Measurements from ENCODE around the gene MYO1B.

The MYO1B gene

DNA sequence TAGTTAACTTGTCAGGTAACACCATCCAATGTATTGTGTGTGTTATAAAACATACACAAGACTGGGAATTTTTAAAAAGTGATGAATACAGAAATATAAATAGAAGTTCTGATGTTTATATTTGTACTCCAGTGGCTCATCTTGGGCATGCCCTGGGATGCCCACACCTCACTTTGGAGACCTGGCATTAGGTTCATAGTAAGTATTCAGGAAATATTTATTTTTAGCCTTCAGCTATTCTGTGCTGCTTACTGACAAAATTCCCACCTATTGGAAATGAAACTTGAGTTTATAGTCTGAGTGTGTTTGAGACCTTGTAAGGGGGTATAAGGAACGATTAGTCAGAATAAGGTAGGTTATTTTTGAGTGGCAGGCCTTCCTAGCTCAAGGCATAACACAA is 67.5 kb downstream of the MYO1B start:
- TF ChIP-seq POLR2A (IDR thresholded peaks at IDR 0.05; ENCODE audit: low read depth, low read length): no peak
- TF ChIP-seq PAX5 (IDR thresholded peaks at IDR 0.05; ENCODE audit: insufficient read depth, low read length, severe bottlenecking): no peak
- no peak for TF ChIP-seq SPI1 (IDR thresholded peaks at IDR 0.05; ENCODE audit: low read depth, low read length)
- TF ChIP-seq POLR2AphosphoS5 (IDR thresholded peaks at IDR 0.05; ENCODE audit: low read depth, low read length): no peak
- TF ChIP-seq TAF1 (IDR thresholded peaks at IDR 0.05; ENCODE audit: low read depth, low read length): no peak
- no peak for TF ChIP-seq POU2F2 (IDR thresholded peaks at IDR 0.05; ENCODE audit: low read depth, low read length)
- FAIRE-seq (no peak), DNase-seq (ENCODE audit: insufficient read length, low spot score) (no peak)

DNA sequence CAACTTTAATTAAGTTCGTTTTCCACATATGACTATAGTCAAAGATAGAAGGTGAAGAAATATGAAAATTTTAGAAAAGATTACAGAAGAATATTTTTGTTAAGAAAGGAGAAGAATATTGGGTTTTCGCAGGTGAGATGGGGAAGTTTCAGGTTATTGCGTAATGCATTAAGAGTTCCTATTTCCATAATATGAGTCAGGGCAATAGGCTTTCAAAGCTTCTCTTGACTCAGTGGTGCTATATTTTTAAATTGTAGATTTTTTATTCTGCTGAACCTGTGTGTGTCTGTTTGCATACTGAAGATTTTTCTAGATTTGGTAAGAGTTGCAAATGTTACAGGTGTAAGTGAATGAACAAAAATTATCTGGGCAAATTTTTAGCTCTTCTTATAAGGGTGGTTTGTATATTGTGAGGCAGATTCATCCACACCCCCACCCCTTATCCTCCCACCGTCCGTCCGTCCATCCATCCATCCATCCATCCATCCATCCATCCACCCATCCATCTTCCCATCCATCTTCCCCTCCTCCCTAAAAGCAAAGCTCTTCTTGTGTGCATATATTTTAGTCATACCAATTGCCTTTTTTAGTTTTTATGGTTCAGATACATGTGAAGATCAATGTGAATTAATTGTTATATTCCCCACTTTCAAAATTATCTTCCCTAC is 69.6 kb downstream of the MYO1B start:
- no peak for DNase-seq (ENCODE audit: insufficient read length, low spot score)
- FAIRE-seq: no peak
- TF ChIP-seq POLR2A (IDR thresholded peaks at IDR 0.05; ENCODE audit: low read depth, low read length): no peak
- TF ChIP-seq POLR2AphosphoS5 (IDR thresholded peaks at IDR 0.05; ENCODE audit: low read depth, low read length): no peak

DNA sequence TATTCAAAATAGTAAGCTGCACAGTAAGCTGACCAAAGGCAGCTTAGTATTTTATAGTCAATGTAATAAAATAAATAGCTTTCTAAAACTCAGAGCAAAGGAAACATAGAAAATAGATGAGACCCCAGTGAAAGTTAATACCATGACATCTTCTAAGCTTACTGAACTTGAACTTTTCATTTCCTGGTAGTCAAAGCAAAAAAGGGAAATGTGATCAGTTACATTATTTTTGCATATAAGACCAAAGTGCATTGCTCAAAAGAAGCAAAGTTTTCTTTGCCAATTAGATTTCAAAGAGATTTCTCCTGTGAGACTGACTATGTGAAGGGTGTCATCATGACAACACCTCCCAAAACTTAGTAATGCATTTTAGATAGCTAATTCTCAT is 70.2 kb downstream of the MYO1B start:
- TF ChIP-seq SPI1 (IDR thresholded peaks at IDR 0.05; ENCODE audit: low read depth, low read length) (no peak), TAF1 (IDR thresholded peaks at IDR 0.05; ENCODE audit: low read depth, low read length) (no peak), POLR2AphosphoS5 (IDR thresholded peaks at IDR 0.05; ENCODE audit: low read depth, low read length) (no peak), PAX5 (IDR thresholded peaks at IDR 0.05; ENCODE audit: insufficient read depth, low read length, severe bottlenecking) (no peak), POU2F2 (IDR thresholded peaks at IDR 0.05; ENCODE audit: low read depth, low read length) (no peak), POLR2A (IDR thresholded peaks at IDR 0.05; ENCODE audit: low read depth, low read length) (no peak)
- DNase-seq (ENCODE audit: insufficient read length, low spot score): no peak
- FAIRE-seq: no peak

DNA sequence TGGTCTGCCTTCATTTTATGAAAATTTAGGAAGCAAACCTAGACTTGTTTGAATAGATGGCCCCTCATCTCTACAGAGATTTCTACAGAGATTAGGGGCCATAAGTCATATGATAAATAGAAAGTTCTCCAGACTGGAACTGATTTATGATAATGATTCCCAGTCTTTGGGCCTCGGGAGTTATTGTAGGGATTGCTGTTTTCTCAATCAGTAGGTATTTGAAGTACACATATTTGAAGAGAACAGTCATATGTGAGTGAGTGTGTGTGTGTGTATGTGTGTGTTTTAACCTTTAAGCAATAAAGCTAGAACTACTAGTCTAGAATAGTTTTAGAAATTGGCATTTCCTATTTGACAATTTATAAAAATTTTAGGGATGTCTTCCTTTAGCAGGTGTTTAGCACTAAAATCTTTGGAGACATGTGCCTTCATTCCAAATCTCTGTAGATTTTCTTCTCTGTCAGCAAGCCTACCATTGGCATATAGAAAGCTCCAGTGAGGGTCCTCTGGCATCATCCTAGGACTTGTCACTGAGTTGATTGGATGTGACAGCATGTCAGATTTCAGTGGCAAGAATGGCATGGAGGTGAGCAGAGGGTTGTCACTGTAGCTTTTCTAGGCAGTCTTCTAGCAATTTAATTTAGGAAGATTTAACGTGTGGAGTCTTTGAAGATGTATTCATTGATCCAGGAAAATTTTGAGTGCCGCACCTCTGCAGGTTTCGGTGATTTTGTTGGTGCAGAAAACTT is 71.2 kb downstream of the MYO1B start:
- TF ChIP-seq POU2F2 (IDR thresholded peaks at IDR 0.05; ENCODE audit: low read depth, low read length) (no peak), POLR2AphosphoS5 (IDR thresholded peaks at IDR 0.05; ENCODE audit: low read depth, low read length) (no peak), PAX5 (IDR thresholded peaks at IDR 0.05; ENCODE audit: insufficient read depth, low read length, severe bottlenecking) (no peak), TAF1 (IDR thresholded peaks at IDR 0.05; ENCODE audit: low read depth, low read length) (no peak), SPI1 (IDR thresholded peaks at IDR 0.05; ENCODE audit: low read depth, low read length) (no peak), POLR2A (IDR thresholded peaks at IDR 0.05; ENCODE audit: low read depth, low read length) (no peak)
- DNase-seq (ENCODE audit: insufficient read length, low spot score): no peak
- FAIRE-seq: no peak

DNA sequence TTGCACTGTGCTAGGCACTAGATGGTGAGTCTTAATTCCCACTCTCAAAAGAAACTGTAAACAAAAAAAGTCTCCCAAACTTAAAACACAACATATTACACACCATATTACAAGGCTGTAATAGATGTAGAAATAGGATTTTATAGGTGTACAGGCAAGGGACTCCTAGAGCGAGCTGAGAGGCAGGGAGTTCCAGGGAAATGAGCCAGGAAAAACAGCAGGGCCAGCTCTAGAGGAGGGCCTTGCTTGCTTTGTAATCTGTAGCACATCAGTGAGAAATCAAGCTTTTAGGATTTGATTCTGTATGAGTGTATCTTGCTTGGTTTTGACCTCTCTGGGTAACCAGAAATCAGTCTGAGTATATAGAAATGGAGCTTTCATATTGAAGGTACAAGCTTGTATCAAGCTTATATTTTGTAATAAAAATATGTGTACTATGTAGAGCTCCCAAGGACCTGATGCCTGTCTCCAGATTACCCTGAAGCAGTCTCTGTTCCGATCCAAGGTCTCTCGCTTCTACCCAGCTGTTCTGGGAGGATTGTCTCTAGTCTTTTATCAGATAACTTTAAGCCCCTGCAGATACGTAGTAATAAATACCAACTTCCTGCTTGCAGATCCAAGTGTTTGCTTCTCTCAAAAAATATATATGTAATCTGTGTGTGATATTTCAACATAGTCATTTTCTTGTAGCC is 73.0 kb downstream of the MYO1B start:
- FAIRE-seq (no peak), DNase-seq (ENCODE audit: insufficient read length, low spot score) (no peak)
- TF ChIP-seq SPI1 (IDR thresholded peaks at IDR 0.05; ENCODE audit: low read depth, low read length): no peak
- TF ChIP-seq POLR2AphosphoS5 (IDR thresholded peaks at IDR 0.05; ENCODE audit: low read depth, low read length): no peak
- no peak for TF ChIP-seq TAF1 (IDR thresholded peaks at IDR 0.05; ENCODE audit: low read depth, low read length)
- no peak for TF ChIP-seq PAX5 (IDR thresholded peaks at IDR 0.05; ENCODE audit: insufficient read depth, low read length, severe bottlenecking)
- no peak for TF ChIP-seq POLR2A (IDR thresholded peaks at IDR 0.05; ENCODE audit: low read depth, low read length)
- TF ChIP-seq POU2F2 (IDR thresholded peaks at IDR 0.05; ENCODE audit: low read depth, low read length): no peak

DNA sequence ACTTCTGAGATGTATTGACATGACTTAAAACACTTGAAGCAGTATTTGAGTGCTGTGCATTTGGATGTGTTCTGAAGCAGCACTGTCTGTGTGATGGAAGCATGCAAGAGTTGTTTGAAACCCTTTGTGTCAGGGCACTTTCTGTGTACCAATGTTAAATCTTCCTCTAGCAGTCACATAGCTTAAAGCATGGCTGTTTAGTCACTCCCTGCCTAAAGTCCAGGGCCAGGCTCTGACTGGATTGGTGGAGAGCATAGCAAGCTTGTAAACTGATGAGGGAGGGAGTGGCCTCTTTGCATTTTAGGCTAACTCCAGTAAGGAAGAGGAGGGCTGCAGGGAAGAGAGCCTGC is 73.5 kb downstream of the MYO1B start:
- FAIRE-seq: no peak

DNA sequence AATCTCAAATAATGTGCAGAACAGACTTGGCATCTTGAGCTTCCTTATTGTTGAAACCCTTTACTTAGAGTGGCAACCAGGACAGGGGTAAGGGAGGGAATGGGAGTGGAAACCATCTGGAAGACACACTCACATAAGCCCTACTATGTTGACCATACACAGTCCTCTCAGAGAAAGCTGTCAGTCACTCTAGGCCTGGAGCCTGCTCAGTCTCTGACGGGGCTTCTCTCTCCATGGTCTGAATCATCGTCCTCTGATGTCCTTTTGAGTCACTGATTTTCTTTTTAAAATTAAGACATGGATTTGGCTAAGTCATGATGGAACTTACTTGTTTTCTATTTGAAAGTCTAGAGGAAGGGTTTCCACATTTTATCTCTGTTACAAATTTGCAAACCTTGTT is 74.0 kb downstream of the MYO1B start:
- FAIRE-seq: no peak
- DNase-seq (ENCODE audit: insufficient read length, low spot score): no peak
- TF ChIP-seq SPI1 (IDR thresholded peaks at IDR 0.05; ENCODE audit: low read depth, low read length): no peak
- TF ChIP-seq TAF1 (IDR thresholded peaks at IDR 0.05; ENCODE audit: low read depth, low read length): no peak
- TF ChIP-seq POLR2A (IDR thresholded peaks at IDR 0.05; ENCODE audit: low read depth, low read length): no peak
- no peak for TF ChIP-seq POU2F2 (IDR thresholded peaks at IDR 0.05; ENCODE audit: low read depth, low read length)
- TF ChIP-seq PAX5 (IDR thresholded peaks at IDR 0.05; ENCODE audit: insufficient read depth, low read length, severe bottlenecking): no peak
- TF ChIP-seq POLR2AphosphoS5 (IDR thresholded peaks at IDR 0.05; ENCODE audit: low read depth, low read length): no peak

More for the DNA sequence above, 73.5 kb downstream of the MYO1B start:
- no peak for DNase-seq (ENCODE audit: insufficient read length, low spot score)
- TF ChIP-seq PAX5 (IDR thresholded peaks at IDR 0.05; ENCODE audit: insufficient read depth, low read length, severe bottlenecking) (no peak), POU2F2 (IDR thresholded peaks at IDR 0.05; ENCODE audit: low read depth, low read length) (no peak)

DNA sequence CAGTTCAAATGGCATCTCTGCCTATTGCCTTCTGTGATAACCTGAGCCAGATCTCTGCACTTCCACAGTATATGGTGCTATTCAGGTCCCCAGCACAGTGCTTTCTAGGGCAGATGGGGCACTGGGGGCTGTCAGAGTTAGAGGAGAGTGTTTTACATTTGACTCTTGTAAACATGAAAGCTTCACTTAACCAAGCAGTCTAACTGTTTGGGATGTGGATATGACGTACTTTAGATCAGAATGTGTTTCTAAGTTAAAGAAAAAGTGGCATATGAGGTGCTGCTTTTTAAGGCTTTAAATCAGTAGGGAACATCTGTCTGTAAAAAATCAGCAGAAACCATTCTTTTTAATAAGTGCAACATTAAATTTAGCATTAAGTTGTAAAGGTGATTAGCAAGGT is 75.7 kb downstream of the MYO1B start:
- DNase-seq (ENCODE audit: insufficient read length, low spot score): no peak
- TF ChIP-seq TAF1 (IDR thresholded peaks at IDR 0.05; ENCODE audit: low read depth, low read length): no peak
- TF ChIP-seq PAX5 (IDR thresholded peaks at IDR 0.05; ENCODE audit: insufficient read depth, low read length, severe bottlenecking): no peak
- TF ChIP-seq POU2F2 (IDR thresholded peaks at IDR 0.05; ENCODE audit: low read depth, low read length): no peak
- TF ChIP-seq POLR2AphosphoS5 (IDR thresholded peaks at IDR 0.05; ENCODE audit: low read depth, low read length): no peak
- no peak for TF ChIP-seq SPI1 (IDR thresholded peaks at IDR 0.05; ENCODE audit: low read depth, low read length)
- TF ChIP-seq POLR2A (IDR thresholded peaks at IDR 0.05; ENCODE audit: low read depth, low read length): no peak
- no peak for FAIRE-seq

DNA sequence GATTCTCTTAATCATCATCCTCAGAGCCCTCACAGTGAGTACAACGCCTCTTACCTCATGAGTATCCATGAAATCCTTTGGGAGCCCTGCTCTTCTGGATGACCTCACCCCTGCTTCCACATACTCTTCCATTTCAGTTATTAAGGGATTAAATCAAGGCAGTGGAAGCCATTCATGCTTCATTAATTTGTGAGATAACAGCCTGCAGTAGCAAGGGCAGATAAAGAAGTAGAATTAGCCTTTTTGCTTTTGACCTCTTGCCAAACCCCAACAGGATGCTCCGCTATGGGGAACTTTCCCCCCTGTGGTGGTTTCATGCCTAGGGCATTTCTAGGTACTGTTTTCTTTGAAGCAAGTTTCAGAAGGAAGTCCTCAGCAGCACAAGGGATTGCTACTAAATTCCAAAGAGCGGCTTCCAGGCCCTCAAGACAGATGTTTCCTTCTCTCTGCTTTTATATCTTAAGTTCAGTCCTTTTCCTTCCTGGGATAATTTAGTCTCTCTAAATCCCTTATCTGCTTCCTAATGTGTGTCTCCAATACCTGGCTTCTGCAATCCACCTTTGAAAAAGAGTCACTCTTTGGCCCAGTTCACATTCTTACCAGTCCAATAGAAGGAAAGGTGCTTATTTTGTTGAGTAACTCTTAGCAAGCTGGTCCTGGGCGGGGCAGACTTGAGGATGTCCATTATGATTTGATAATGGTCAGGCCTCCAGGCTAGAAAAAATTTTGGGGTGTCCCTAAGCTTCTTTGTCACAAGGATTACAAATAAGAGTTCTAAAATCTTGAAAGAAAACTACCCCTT is 76.9 kb downstream of the MYO1B start:
- no peak for DNase-seq (ENCODE audit: insufficient read length, low spot score)
- FAIRE-seq: no peak
- TF ChIP-seq TAF1 (IDR thresholded peaks at IDR 0.05; ENCODE audit: low read depth, low read length) (no peak), PAX5 (IDR thresholded peaks at IDR 0.05; ENCODE audit: insufficient read depth, low read length, severe bottlenecking) (no peak), POU2F2 (IDR thresholded peaks at IDR 0.05; ENCODE audit: low read depth, low read length) (no peak), POLR2A (IDR thresholded peaks at IDR 0.05; ENCODE audit: low read depth, low read length) (no peak), SPI1 (IDR thresholded peaks at IDR 0.05; ENCODE audit: low read depth, low read length) (no peak), POLR2AphosphoS5 (IDR thresholded peaks at IDR 0.05; ENCODE audit: low read depth, low read length) (no peak)
